SU-DHL-6 (cell line): Measurements from ENCODE around the gene SOCS2.

Source experiments
- H2AFZ ChIP-seq: fragments of 200-600 bp; sonication (generic); 2 replicates; pipeline ENCODE4 v1.6.1; 2014; ENCODE audit warnings: low read depth, mild to moderate bottlenecking, moderate library complexity, mixed read lengths, antibody characterized with exemption, low read length; ENCODE audit not compliant: severe bottlenecking
- H3F3A ChIP-seq: fragments of 200-600 bp; shearing (Covaris generic); 2 replicates; pipeline ENCODE4 v1.6.0; 2016; ENCODE audit warnings: antibody characterized with exemption, mild to moderate bottlenecking; ENCODE audit not compliant: insufficient read depth
- H3K27ac ChIP-seq: fragments of 200-600 bp; sonication (generic); 2 replicates; pipeline ENCODE4 v1.5.1; 2016; ENCODE audit warnings: low read depth, mild to moderate bottlenecking, low read length, moderate library complexity, mixed read lengths
- H3K27me3 ChIP-seq: fragments of 200-600 bp; sonication (generic), shearing (Covaris generic); 2 replicates; pipeline ENCODE4 v1.6.0; 2014; ENCODE audit warnings: mild to moderate bottlenecking, low read length
- H3K36me3 ChIP-seq: fragments of 200-600 bp; sonication (generic); 2 replicates; pipeline ENCODE4 v1.6.1; 2014; ENCODE audit warnings: mild to moderate bottlenecking, low read length, mixed read lengths
- H3K4me2 ChIP-seq: fragments of 300-600, 200-600 bp; shearing (Covaris generic), sonication (generic); 2 replicates; pipeline ENCODE4 v1.6.0; 2014; ENCODE audit warnings: low read length, low read depth, mild to moderate bottlenecking; ENCODE audit not compliant: poor library complexity, severe bottlenecking
- H3K4me3 ChIP-seq: fragments of 200-600 bp; sonication (generic); 2 replicates; pipeline ENCODE4 v1.5.1; 2014; ENCODE audit warnings: antibody characterized with exemption, low read length, mild to moderate bottlenecking, mixed read lengths; ENCODE audit not compliant: insufficient read depth, poor library complexity, severe bottlenecking
- H3K79me2 ChIP-seq: fragments of 200-600 bp; sonication (generic); 2 replicates; pipeline ENCODE4 v1.6.1; 2014; ENCODE audit warnings: mild to moderate bottlenecking, low read length, moderate library complexity; ENCODE audit not compliant: insufficient read depth
- H3K9ac ChIP-seq: fragments of 200-600 bp; sonication (generic); 2 replicates; pipeline ENCODE4 v1.7.0; 2014; ENCODE audit warnings: mild to moderate bottlenecking, low read length
- H3K9me2 ChIP-seq: fragments of 200-600 bp; sonication (generic); replicated peaks from 2 replicates; pipeline ENCODE4 v1.6.1; 2014; ENCODE audit warnings: low read length; ENCODE audit not compliant: insufficient read depth
- H3K9me3 ChIP-seq: fragments of 200-600 bp; sonication (generic); 2 replicates; pipeline ENCODE4 v1.6.1; 2014; ENCODE audit warnings: low read length, mixed read lengths; ENCODE audit not compliant: insufficient read depth
- H4K20me1 ChIP-seq: fragments of 200-600 bp; sonication (generic); 2 replicates; pipeline ENCODE4 v1.6.1; 2014; ENCODE audit warnings: low read depth, mild to moderate bottlenecking, antibody characterized with exemption, low read length, moderate library complexity, mixed read lengths
- EZH2phosphoT487 ChIP-seq: fragments of 200-600 bp; sonication (generic), shearing (Covaris generic); conservative IDR thresholded peaks from 2 replicates; pipeline ENCODE4 v1.6.1; 2018; ENCODE audit warnings: mild to moderate bottlenecking, antibody characterized with exemption, low read length, moderate library complexity, mixed read lengths
- TF ChIP-seq, protein P1 (sequence below): fragments of 200-600 bp; sonication (generic); IDR thresholded peaks from one replicate; pipeline ENCODE4 v1.5.1; 2017; ENCODE audit warnings: antibody characterized with exemption, mild to moderate bottlenecking, low read length, moderate library complexity; ENCODE audit not compliant: insufficient read depth, poor library complexity, severe bottlenecking

SOCS2 gene

DNA sequence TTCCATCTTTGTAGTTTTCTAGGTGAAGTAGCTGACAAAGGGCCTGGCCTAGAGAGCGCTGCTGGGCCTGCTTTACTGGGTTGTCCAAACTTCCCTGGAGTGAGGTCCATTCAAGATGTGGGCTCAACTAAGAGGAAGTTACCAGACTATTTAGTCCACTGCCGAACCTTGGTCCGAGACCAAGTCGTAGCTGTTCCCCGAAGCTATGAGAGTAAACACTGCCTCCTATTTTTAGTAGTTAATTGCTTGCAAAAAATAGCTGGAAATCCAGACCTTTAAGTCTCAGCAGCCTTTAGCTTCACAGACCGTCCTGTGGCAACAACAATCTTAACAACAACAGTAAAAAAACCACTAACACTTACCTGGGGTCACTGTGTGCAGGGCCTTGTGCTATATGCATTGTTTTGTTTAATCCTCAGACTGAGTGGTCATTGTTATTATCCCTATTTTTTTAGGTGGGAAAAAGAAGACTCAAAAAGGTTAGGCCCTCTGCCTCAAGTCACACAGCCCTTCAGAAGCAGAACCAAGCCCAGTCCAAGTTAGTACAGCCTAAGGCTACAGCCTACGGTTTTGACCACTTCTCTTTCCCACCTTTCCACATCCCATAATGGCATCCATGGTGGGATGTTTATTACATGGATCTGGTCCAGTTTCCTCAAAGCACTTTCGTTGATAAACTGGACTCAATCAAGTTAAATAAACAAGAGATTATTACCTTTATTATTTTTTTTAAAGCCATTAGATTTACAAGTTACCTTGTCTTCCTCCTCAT is 30.6 kb downstream of the SOCS2 start:
- no peak overlapping the region for H2AFZ ChIP-seq
- H3K4me3 ChIP-seq = no peak overlapping the region
- no peaks in the 10 kb centered on the region for H3K27me3 ChIP-seq
- H3K9me2 ChIP-seq = no peaks in the 10 kb centered on the region
- no peaks in the 10 kb centered on the region for H3K79me2 ChIP-seq
- H3K27ac ChIP-seq = no peak overlapping the region
- no peak overlapping the region for H3K9ac ChIP-seq
- no peaks in the 10 kb centered on the region for H4K20me1 ChIP-seq
- H3K4me2 ChIP-seq = no peak overlapping the region
- no peaks in the 10 kb centered on the region for H3K9me3 ChIP-seq
- H3K36me3 ChIP-seq = no peaks in the 10 kb centered on the region
- H3F3A ChIP-seq = no peaks in the 10 kb centered on the region
- TF ChIP-seq, protein P1, sequence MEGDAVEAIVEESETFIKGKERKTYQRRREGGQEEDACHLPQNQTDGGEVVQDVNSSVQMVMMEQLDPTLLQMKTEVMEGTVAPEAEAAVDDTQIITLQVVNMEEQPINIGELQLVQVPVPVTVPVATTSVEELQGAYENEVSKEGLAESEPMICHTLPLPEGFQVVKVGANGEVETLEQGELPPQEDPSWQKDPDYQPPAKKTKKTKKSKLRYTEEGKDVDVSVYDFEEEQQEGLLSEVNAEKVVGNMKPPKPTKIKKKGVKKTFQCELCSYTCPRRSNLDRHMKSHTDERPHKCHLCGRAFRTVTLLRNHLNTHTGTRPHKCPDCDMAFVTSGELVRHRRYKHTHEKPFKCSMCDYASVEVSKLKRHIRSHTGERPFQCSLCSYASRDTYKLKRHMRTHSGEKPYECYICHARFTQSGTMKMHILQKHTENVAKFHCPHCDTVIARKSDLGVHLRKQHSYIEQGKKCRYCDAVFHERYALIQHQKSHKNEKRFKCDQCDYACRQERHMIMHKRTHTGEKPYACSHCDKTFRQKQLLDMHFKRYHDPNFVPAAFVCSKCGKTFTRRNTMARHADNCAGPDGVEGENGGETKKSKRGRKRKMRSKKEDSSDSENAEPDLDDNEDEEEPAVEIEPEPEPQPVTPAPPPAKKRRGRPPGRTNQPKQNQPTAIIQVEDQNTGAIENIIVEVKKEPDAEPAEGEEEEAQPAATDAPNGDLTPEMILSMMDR = no peak
- no peak for TF ChIP-seq EZH2phosphoT487

DNA sequence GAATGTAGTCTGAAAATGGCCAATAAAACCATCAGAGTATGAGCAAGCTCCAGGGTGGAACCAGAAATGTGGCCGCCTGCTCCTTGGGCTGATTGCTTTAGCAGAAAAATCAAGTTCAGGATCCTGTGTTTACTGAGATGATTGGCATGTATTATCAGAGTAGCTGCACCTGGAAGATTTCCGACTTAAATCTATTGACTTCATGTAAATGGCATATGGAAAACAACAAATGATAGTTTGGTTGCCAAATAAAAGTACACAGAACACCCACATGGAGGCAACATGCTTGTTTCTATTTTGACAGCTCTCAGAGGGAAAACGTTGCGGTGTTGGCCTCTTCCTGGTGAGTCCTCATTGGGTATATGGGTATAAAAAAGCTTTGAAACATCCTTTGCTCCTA is 31.3 kb downstream of the SOCS2 start:
- Histone ChIP-seq H3K4me2 (no peak overlapping the region), H3K27ac (no peak overlapping the region), H3K9me2 (no peaks in the 10 kb centered on the region), H2AFZ (no peak overlapping the region), H3K4me3 (no peak overlapping the region), H3K27me3 (no peaks in the 10 kb centered on the region), H3K9me3 (no peaks in the 10 kb centered on the region), H3K79me2 (no peaks in the 10 kb centered on the region), H3K9ac (no peak overlapping the region), H3F3A (no peaks in the 10 kb centered on the region), H4K20me1 (no peaks in the 10 kb centered on the region), H3K36me3 (no peaks in the 10 kb centered on the region)
- TF ChIP-seq EZH2phosphoT487 = no peak
- TF ChIP-seq, protein P1 = no peak

DNA sequence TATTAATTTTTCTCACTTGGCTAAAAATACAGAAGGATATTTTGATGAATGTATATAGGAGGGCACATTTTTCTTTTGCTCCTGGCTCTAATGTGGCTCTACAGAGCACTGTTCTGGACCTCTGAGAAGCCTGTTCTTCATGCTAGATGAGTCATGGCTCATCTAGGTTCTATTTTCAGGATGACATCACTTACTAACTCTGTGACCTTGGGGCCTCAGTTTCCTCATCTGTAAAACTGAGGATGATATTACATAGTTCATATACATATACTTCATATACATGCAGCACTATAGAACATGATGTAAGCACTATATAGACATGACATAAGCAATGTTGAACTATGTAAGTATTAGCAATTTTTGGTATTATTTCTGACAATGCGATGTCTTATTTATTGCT is 35.8 kb downstream of the SOCS2 start:
- Histone ChIP-seq H3K9me2 (no peaks in the 10 kb centered on the region), H4K20me1 (no peaks in the 10 kb centered on the region), H3K9ac (no peak overlapping the region), H3K27ac (no peak overlapping the region), H3K36me3 (no peaks in the 10 kb centered on the region), H2AFZ (no peak overlapping the region), H3K4me2 (no peak overlapping the region), H3F3A (no peaks in the 10 kb centered on the region), H3K79me2 (no peaks in the 10 kb centered on the region), H3K4me3 (no peak overlapping the region), H3K9me3 (no peaks in the 10 kb centered on the region), H3K27me3 (no peaks in the 10 kb centered on the region)
- TF ChIP-seq, protein P1 = no peak
- TF ChIP-seq EZH2phosphoT487 = no peak
